Measurements from ENCODE around the gene C14orf119. TPM values are rescaled to one million over a fixed set of nuclear protein-coding genes. Genes with fewer than 3 reads are reported as not detected.

The C14orf119 gene
- total RNA-seq, 2 donors from 2014 or later: 20.3 to 32.3 TPM

DNA sequence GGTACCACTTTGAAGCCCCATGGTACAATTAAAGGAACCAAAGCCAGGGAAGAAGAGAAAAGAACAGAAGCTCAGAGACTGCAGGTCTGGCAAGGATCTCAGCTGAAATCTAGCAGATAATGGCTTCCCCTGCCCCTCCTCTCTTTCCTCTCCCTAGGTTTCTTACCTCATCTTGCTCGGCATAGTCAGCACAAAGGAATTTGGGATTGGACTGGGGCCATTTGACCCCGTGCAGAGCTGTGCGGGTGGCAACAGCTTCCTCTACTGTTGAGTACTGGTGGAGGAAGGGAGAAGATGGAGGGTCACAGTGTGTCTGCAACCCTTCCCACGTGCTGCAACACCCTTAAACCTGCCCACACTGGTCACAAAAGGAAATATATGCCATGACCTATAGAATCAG is 33.3 kb upstream of the C14orf119 start:
- peak; percentile 58 for DNase-seq (ENCODE audit: low spot score)
- intact Hi-C loops (cut with DNase I): no loop called here
- H3K36me3 ChIP-seq: peaks cover 14 to 33% of the 10 kb centered on the region in 2 donors
- no peaks in the 10 kb centered on the region for H3K27me3 ChIP-seq (replicated peaks; ENCODE audit: insufficient read depth)
- no peaks in the 10 kb centered on the region for H3K4me1 ChIP-seq (replicated peaks)
- H3K27ac ChIP-seq: no peak overlapping the region
- TF ChIP-seq POLR2A (IDR thresholded peaks at IDR 0.05) (no peak), POLR2AphosphoS5 (IDR thresholded peaks at IDR 0.05) (peak; percentile 78)
- TF ChIP-seq, protein P1, sequence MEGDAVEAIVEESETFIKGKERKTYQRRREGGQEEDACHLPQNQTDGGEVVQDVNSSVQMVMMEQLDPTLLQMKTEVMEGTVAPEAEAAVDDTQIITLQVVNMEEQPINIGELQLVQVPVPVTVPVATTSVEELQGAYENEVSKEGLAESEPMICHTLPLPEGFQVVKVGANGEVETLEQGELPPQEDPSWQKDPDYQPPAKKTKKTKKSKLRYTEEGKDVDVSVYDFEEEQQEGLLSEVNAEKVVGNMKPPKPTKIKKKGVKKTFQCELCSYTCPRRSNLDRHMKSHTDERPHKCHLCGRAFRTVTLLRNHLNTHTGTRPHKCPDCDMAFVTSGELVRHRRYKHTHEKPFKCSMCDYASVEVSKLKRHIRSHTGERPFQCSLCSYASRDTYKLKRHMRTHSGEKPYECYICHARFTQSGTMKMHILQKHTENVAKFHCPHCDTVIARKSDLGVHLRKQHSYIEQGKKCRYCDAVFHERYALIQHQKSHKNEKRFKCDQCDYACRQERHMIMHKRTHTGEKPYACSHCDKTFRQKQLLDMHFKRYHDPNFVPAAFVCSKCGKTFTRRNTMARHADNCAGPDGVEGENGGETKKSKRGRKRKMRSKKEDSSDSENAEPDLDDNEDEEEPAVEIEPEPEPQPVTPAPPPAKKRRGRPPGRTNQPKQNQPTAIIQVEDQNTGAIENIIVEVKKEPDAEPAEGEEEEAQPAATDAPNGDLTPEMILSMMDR (IDR thresholded peaks at IDR 0.05): no peak
- 15% methylated on average over 4 of the region's 4 CpGs for WGBS
- H3K9me3 ChIP-seq: no peaks in the 10 kb centered on the region
- no peak overlapping the region for H3K4me3 ChIP-seq

DNA sequence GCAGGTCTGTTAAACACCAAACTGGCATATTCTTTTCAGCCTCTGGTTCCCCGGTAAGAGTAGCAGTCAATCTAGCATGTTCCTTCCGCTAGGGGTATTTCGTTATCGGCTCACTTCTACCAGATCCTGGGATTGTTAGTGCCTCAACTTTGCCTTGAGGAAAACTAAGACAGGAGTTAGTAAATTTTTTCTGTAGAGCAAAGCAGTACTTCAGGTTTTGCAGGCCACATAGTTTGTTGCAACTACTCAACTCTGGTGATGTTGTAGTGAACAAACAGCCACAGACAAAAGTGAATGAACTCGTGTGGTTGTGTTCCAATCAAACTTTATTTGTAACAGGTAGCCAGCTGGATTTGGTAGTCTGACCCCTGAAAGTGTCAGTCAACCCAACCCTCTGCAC is 31.7 kb upstream of the C14orf119 start:
- WGBS: 81% methylated on average over 5 of the region's 5 CpGs
- no peak overlapping the region for H3K27ac ChIP-seq
- no peak for DNase-seq (ENCODE audit: low spot score)
- H3K27me3 ChIP-seq (replicated peaks; ENCODE audit: insufficient read depth): no peaks in the 10 kb centered on the region
- intact Hi-C loops (cut with DNase I): no loop called here
- TF ChIP-seq POLR2A (IDR thresholded peaks at IDR 0.05) (no peak), POLR2AphosphoS5 (IDR thresholded peaks at IDR 0.05) (no peak)
- TF ChIP-seq, protein P1 (IDR thresholded peaks at IDR 0.05): no peak
- H3K4me3 ChIP-seq: no peak overlapping the region
- H3K9me3 ChIP-seq: no peaks in the 10 kb centered on the region
- peaks cover 20 to 42% of the 10 kb centered on the region in 2 donors for H3K36me3 ChIP-seq
- peaks cover 8% of the 10 kb centered on the region for H3K4me1 ChIP-seq (replicated peaks)

DNA sequence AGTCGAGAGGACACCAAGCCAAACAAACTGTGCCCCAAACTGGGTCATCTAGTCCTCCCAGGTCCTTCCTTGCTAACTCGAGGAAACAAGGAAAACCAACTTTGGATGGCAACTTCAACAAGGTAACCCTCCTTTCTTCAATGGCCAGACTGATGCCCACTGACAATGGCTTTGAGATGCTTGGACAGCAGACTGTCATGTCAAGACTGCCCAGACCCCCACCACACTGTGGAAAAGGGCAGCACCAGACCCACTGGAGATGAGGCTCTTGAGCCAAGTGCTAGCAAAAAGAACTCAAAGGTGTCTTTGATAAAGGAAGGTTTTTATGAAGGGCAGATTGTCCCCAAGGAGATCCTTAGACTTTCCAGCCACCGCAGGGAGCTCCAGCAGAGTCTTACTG is 28.9 kb upstream of the C14orf119 start:
- no peak overlapping the region for H3K27ac ChIP-seq
- peaks cover 20 to 30% of the 10 kb centered on the region in 2 donors for H3K36me3 ChIP-seq
- no peak overlapping the region for H3K4me3 ChIP-seq
- H3K27me3 ChIP-seq (replicated peaks; ENCODE audit: insufficient read depth): no peaks in the 10 kb centered on the region
- no peak for DNase-seq (ENCODE audit: low spot score)
- 88% methylated on average over 3 of the region's 3 CpGs for WGBS
- H3K4me1 ChIP-seq (replicated peaks): peaks cover 16% of the 10 kb centered on the region
- H3K9me3 ChIP-seq: no peaks in the 10 kb centered on the region
- TF ChIP-seq POLR2AphosphoS5 (IDR thresholded peaks at IDR 0.05) (no peak), POLR2A (IDR thresholded peaks at IDR 0.05) (no peak)
- TF ChIP-seq, protein P1 (IDR thresholded peaks at IDR 0.05): no peak
- intact Hi-C loops (cut with DNase I): no loop called here

DNA sequence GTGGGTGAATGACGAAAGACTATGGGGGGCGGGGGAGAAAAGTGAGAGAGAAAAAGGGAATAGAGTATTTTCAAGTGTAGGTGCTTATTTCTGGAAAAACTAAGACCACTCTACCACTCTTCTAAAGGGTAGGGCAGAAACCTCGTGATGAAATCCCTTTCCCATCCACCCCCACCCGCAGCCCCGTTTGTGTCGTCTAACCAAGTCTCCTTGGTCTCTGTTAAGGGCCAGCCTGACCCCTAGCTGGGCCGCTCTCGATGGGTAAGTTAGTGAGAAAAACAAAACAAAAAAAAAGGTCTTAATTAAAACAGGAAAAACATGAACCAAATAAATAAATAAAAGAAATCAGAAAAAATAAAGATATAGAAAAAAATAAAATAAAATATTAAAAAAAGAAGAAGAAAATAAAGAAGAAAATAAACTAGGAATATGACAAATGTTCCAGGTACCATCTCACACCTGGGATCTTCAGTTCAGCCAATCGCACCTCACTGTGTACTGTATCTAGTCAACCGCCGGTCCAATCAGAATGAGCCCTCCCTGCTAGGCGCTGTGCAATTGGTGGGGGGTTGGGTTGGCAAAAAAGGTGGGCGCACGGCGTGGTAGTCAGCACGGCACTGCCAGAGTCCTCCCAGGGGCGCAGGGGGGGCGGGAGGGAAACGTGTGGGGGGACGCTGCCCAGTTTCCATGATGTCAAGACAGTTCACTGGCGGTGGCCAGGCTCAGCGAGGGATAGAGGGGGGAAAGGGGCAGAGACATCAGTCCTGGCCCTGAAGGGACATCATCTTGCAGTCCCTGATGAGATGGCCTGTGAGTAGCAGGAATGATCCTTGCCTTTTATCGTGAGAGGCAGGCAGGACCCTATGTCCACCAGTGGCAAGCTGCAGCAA is 28.2 kb upstream of the C14orf119 start:
- peaks cover 23% of the 10 kb centered on the region for H3K4me1 ChIP-seq (replicated peaks)
- intact Hi-C loops (cut with DNase I): no loop called here

More for the DNA sequence above, 28.2 kb upstream of the C14orf119 start:
- TF ChIP-seq POLR2AphosphoS5 (IDR thresholded peaks at IDR 0.05) (no peak), POLR2A (IDR thresholded peaks at IDR 0.05) (no peak)
- TF ChIP-seq, protein P1 (IDR thresholded peaks at IDR 0.05): no peak
- no peak for DNase-seq (ENCODE audit: low spot score)
- no peaks in the 10 kb centered on the region for H3K27me3 ChIP-seq (replicated peaks; ENCODE audit: insufficient read depth)
- WGBS: 87% methylated on average over 23 of the region's 23 CpGs
- no peaks in the 10 kb centered on the region for H3K9me3 ChIP-seq
- H3K27ac ChIP-seq: no peak overlapping the region
- H3K4me3 ChIP-seq: no peak overlapping the region
- H3K36me3 ChIP-seq: peaks cover 20 to 30% of the 10 kb centered on the region in 2 donors

Data from prostate gland (tissue), 2 donors.